GM18870 (cell line): ENCODE measurements around the gene HOXA7.

Experiments used
- ATAC-seq: cut with Tn5 transposase; IDR thresholded peaks from one replicate; pipeline ENCODE4 v1.9.1; 2021; ENCODE audit warnings: moderate library complexity; ENCODE audit not compliant: unreplicated experiment

The HOXA7 gene

DNA sequence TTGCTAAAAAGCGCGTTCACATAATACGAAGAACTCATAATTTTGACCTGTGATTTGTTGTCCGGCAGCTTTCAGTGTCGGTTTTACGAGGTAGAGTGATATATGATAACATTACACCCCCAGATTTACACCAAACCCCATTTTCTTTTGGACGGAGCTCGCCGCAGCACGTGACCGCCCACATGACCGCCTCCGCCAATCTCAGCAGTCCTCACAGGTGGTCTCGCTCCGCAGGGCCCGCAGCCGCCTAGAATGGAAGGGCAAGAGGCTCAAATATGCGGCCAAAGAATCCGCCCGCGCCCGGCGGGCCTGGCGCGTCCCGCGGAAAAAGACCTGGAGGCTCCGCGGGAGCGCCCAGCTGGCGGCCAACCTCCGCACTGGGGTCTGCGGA, at the start of gene HOXA7:
Gene HOXA7, minus strand, starts transcription at position 168 of the 391 bp plus-strand sequence. Its CDS starts 130 bp downstream, at position 38.
- no peak for ATAC-seq

DNA sequence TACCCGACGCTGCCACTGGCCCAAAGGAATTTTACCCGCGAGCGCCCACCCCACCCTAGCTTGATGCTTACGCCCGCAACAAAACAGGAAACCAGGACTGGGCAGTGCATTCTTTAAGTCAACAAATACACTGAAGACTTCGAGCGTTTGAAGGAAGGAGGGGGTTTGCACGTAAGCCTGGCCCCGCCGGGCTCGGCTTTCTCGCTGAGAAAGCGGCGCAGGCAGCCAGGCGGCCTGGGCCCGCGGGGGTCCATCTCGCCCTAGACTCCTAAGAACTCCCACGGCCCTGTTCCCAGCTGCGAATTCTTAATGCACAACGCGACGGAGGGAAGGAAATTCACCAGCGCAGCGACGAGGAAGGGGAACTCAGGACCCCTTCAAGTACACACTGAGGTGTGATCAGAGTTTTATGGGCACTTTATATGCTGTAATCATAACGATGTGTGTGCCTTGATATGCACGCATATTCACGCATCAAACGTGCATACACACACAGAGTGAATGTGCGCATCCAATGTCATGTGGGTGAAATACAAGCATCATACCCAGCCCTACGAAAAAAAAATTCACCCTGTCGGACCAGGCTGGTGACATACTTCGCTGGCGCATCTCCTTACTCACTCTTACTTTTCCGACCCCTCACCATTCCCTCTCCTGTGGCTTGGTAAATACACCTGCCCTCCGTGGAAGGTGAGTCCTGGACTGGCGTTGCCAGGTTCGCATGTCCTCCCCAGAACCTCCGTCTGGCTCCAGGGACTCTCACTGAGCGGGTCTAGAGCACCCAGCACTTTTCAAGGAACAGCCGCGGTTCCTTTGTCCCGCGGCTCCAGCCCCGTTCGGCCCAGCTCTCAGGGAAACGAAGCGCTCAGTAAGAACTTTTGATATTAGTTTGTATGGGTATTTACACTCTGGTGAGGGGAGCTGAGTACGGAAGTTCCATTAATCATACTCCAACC, 49.1 kb upstream of the HOXA7 start:
- ATAC-seq = no peak

DNA sequence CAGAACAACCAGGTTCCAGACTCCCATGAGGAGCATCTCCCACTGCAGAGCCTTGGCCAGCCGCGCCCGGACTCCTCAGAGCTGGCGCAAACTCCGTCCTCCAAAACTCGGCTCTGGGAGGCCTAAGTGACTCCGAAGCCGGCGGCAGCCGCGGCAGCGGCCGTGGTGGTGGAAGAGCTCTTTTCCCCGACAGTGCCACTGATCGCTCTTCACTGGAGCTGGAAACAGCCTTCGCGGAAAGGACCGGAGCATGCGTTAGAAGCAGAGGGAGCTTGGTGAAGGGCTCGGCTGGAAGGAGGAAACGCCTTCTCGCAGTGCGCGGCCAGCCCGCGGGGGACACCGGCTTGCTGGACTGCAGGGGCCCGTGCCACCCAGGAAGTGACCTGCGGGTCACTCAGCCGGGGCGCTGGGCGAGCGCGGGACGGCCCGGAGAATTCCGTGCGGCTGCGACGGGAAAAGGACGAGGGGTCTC, 48.4 kb upstream of the HOXA7 start:
- no peak for ATAC-seq

DNA sequence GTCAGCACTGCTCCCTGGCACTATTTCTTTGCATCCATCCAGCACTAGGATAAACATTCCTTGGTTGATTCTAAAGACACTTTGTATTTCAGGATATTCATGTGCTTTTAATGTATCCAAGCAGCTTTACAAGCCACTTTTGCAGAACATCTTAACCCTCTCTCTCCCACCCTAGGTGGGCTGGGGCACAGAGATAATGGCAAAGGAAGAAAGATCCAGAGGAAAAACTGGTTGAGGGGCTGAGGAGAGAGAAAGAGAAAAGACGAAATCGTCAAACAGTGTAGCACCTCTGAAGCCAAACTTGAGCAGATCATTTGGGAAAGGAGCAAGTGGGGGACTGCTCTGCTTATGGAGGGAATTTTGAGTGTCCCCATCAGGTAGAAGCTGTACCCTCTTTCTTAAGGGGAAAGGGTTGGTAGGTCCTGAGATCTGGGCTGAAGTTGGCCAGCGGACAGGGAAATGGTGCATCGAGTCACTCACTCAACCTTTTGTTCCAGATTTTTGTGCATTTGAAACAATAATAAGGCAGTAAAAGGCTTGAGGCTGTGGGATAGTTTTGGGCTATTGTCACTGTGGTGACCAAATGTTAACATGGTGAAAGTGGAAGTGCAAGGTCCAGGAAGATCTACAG, 47.6 kb upstream of the HOXA7 start:
- no peak for ATAC-seq

DNA sequence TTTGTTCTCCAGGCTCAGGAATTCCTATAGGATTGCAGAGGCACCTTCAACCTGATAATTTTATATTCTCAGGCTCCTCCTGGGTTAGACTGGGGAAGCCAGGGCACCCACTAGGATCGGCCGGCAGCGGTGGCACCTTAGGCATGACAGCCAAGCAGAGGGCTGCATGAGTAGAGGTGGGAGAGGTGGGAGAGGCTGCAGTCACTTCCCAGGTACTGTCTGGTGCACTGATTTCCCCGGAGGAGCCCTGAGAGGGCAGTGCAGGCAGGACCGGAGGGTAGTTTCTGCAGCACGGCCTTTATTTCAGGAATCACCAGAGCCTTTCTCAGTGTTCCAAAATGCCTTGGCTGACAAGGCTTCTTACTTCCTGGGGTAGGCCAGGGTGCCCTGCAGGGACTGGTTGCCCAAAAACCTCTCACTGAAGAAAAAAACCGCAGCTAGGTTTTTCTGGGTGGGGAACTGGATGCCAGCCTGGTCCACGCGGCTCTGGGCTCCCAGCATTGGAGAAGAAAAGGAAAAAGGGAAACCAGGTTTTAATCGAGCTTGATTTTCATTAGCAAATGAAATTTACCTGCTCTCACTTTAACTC, 47.0 kb upstream of the HOXA7 start:
- ATAC-seq = no peak

DNA sequence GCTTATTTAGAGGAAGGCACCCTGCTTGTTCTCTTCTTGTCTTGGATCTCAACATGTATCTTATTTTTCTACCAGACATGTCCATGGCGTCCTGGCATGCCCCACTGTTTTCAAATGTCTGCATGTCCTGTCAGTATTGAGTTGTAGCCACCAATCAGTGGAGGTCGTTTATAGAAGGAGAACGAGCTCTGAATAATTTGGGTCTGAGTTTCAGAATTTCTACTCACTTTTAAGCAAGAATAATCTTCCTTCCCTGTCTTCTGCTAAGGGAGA, 46.3 kb upstream of the HOXA7 start:
- no peak for ATAC-seq

DNA sequence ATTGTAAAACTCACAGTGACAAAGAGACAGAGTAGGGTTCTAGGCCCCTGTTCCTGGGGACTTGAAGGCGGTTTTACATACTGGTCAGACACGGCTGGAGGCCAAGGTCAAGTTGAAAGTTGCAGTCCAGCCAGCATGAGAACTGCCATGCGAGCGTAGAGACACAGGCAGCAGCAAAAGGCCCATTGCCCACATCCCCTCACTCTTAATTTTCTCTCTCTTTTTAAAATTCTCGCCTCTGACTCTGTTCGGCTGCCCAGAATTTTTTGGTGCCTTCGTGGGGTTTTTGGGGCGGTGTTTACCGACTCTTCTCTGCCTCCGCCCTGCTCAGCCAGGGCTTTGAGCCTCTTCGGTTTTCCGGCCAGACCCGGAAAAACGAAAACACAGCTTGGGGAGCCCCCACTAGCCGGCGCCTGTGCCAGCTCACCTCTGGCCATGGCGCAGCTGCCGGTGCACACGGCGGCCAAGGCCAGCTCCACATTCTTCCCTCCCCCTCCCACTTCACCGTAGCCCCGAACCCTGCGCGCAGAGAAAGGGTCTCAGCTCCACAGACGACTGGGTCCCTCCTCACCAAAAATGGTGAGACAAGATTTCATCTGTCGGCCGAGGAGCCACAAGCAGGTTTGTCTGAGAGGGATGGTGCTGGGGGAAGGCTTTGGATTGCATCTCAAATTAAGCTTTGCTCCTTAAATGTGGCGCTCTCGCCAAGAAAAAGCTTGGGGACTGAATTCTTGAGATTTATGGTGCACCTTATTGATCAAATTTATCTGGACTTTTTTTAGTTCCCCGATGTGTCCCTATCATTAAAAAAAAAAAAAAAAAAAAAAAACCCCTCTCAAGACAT, 45.8 kb upstream of the HOXA7 start:
- ATAC-seq = no peak

DNA sequence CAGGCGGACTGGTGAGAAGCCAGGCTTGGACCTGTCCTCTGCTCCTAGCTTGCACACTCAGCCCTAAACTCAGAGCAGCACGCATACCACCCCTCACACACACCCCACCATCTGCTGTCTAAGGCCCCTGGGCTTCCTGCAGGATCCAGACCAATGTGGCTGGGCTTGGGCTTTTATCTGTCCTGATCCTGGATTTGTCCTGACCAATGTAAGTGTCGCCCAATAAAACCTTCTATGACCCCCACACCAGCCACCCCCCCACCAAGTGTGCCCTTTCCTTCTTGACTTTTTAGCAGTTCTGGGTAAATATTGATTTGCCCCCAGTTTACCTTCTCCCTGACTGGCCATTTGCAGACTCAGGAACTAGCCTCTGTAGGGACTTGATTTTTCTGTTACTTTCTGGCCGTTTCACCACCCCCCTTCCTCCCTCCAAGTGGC, 45.1 kb upstream of the HOXA7 start:
- no peak for ATAC-seq

DNA sequence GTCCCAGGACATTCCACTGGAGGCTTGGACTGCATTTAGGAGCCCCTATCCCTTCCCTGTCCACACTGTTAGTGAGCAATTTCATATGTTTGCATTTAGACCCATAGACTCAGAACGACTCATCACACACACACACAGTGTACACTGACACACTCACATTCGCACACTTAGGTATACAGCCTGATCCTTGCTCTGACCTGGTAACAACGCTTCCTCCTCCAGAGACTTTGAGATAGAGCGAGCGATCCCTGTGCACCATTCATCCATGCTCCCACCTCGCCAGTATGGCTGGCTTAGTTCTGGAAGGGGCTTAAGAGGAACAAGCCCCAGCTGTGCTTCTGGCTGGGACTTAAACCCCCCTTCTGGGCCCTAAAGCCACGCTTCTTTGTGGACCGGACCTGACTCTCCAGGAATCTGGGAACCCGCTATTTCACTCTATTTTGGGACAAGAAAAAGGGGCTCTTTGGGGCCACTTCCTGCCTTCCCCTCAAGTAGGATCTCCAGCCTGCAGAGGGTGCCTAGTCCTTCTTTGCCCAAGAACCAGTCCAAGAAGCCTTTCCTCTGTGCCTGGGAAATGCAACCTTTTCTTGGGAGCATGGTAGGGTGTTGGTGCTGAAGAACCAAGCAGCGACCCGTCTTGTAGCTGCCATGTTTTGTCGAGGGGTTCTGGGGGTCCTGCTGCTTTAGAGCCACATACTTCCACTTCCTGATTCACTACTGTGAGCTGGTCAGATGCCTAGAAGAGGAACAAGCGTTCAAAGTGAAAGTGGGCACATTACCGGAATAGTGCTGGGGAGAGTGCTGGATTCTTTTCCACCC, 44.5 kb upstream of the HOXA7 start:
- no peak for ATAC-seq

DNA sequence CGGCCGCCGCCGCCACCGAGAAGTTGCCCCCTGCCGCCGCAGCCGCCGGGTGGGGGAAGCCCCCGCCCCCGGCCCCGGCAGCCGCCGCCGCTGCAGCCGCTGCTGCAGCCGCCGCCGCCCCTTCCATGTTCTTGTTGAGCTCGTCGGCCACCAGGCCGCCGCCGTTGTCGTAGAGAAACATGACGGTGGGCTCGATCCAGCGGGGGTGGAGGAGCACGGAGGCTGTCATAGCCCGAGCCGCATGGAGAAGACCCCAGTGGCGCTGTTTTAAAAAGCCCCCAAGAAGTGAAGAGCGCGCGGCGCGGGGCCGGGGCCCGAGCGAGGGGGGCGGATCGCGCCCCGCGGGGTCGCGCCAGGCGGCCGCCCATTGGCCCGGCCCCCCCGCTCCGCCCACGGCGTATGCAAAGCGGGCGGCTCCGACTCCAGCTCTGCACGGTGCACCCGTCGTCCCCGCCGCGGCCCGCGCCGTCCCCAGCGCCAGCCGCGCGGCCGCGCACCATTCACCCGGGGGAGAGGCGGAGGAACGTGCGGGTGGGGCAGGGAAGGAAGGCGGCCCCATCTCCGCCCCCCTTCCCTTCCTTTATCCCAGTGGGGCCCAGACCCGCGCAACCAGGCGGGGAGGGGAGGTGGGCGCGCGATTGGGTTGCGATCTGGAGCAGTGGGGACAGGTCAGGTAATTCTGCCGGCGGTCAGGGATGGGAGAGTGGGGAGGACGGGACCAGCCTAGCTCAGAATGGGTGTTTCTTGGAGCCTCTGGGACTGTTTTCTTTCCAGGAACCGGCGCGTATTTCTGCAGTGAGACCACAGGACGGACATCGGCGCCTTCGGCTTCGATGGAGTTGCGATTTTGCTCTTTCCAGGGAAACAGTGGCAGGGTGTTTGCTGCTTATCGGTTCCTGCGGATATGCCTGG, 43.6 kb upstream of the HOXA7 start, which contains the start of gene HOXA13:
Gene HOXA13, minus strand, starts transcription at position 243 of the 912 bp plus-strand sequence. Its CDS starts 14 bp downstream, at position 229.
- no peak for ATAC-seq

DNA sequence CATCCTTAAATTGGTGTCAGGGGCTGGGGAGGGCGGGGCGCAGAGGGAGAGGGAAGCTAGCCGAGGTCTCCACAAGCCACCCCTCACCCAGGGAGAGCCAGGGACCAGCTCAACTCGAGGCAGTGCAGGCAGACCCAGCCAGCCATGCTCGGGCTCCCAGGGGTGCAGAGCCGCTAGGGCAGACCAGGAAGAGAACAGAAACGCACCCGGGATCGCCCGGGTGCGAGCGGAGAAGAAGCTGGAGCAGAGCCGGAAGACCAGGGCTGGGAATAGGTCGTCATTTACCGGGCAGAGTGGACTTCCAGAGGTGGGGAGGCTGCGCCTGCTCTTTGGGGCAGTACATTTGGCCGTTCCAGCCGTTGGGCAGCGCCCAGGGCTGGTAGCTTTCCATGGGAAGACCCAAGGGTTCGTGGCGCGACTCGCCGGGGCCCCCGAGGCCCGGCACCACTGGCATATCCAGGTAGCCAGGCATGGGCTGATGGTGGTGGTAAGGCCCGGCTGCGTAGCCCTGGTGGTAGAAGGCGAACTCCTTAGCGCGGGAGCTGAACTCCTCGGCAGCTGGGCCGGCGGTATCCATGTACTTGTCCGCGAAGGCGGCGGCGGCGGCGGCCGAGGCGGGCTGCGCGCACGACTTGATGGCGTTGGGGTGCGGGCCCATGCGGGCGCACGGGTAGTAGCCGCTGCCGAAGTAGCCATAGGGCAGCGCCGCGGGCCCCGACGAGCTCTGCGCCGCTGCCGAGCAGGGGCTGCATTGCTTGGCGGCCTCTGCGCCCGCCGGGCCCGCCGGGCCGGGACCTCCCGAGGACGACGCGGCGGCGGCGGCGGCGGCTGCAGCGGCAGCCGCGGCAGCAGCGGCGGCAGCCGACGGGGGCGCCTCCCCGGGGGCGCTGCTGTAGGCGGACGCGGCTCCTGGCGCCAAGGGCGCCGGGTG, 42.7 kb upstream of the HOXA7 start:
- no peak for ATAC-seq

DNA sequence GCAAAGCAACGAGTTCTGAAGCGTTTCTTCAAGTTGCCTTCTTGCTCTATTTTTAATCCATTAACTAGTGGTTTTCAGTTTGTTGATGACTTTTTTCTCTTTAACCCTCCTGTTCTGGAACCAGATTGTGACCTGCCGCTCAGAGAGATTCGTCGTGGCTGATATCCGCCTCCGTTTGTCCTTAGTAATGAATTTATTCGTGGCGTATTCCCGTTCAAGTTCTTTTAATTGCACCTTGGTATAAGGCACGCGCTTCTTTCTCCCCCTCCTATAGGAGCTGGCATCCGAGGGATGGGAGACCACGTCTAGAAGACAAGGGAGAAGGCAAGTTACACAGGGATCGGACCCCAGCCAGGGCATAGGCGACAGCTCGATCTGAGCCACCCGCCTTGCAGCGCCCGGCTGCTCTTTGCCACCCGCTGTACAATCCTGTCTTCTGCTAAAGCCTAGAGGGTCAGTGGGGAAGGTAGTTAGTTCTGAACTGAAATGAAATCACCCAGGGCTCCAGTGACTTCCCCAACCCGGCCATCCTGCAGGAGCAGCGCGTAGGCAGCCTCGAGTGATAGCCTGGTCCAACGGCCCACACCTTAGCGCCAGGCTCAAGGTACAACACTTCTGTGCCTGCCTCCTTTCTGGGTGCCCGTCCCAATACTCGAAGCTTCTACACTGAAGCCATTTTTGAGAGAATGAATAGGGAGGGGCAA, 41.8 kb upstream of the HOXA7 start:
- ATAC-seq = no peak

DNA sequence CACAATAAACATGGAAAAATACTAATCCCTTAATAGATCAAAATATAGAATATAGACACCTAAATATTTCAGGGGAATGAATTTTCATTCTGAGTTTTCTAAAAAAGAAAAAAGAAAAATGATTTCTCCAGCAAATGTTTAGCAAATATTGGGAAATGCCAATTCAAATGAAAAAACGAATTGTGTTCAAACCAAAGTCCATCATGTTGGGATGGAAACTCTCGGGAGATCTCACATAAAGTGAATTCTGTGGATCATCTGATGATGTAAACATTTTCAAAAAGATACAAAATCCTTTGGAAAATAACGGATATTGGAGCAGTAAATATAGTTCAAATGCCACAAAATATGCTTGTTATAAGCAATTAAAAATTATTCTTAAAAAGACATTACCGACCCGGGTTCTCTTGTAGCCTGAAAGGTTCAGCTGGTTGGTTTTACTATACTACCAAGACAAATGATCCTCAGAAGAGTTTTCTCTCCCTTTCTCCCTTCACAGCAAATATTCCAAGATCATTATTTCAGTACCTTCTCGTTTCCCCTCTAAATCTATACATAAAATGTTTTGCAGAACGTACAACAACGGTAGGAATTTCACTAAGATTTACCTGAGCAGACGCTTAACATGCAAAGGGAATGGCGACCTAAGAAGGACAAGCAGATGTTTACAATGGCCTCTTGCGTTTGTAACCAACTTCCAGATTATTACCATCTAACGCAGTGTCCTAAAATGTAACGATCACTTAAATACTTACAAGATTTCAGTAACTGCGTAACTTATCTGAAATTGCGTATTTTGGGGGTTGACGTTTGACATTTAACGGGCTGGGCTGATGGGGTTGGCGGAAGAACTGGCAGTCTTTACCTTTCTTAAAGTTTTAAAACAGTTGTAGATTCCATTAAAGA, 40.9 kb upstream of the HOXA7 start:
- ATAC-seq = no peak

DNA sequence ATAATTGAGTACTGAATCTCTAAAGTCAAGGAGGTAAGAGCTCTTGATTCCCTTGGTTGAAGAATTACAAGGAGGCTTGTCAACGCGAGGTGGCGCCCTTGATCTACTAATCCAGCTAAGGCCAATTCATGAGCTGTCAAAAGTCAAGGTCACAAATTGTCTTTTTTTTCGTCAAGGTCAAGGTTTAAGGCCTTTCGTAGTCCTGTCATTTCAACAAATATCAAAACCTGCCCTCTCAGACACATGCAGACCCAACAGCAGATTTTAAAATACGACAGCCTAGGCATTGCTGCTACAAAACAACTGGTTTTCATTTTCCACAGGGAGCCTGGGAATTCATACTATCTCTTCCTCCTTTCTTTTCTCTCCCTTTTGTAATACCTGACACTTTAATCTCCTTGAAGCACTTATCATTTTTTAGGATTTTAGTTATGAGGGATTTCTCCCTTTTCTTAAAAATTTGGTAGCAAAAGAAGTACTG, 39.9 kb upstream of the HOXA7 start:
- no peak for ATAC-seq

DNA sequence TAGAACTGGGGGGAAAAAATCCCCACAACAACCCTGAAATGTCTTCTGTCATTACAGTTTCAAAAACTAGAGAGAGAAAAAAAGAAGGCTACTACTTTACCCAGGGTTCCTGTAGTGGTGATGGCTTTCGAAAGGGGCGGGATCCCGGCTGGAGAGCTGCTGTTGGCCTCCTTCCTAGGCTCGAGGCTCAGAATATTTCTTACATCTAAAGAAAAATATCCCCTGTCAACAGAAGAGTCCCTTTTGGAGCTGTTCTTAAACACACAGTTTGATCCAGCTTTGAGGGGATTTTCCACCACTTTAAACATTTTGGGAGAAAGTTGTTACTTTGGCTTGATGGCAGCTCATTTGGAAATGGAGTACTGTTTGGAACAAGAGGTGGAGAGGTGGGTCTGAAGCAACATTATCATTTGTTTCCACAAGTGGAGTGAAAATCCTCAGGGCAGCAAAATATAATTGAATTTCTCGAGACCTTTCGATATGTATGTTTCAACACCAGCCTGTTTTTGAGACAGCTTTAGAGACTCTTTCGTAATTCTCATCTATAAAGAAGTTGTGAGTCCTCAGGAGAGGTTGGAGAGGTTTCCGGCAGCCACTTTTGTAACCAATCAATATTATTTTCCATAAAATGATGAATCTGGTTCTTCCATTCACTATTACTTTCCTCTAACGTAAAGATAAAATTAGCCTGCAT, 38.4 kb upstream of the HOXA7 start:
- no peak for ATAC-seq

DNA sequence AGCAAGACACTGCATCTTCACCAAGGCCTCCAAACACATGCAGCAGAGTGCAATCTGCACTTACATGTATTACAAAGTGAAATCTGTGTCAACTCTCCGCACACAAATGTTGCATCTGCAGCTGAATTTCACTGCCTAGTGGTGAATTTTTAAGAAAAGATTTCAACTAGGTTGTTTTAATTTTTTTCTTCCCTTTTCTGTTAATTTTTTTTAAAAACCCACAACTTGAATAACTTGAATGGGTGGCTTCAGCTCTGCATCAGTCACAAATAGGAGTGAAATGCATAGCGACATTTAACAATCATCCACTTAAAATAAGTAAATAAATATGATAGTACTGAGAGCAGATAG, 37.5 kb upstream of the HOXA7 start:
- no peak for ATAC-seq
